Ishikawa (cell line): ENCODE measurements around the gene PDE2A.

Source experiments
- CEBPB ChIP-seq: IDR thresholded peaks from 2 replicates; pipeline ENCODE4 v1.6.1; 2012
- CREB1 ChIP-seq: IDR thresholded peaks from 2 replicates; pipeline ENCODE4 v1.6.1; 2012; ENCODE audit warnings: low read depth
- EGR1 ChIP-seq: IDR thresholded peaks from 2 replicates; pipeline ENCODE4 v1.6.1; 2012
- EP300 ChIP-seq: IDR thresholded peaks from 2 replicates; pipeline ENCODE4 v1.6.1; 2012; ENCODE audit warnings: borderline replicate concordance
- FOXM1 ChIP-seq: IDR thresholded peaks from 2 replicates; pipeline ENCODE4 v1.6.1; 2012; ENCODE audit warnings: low read depth, borderline replicate concordance
- NFIC ChIP-seq: IDR thresholded peaks from 2 replicates; pipeline ENCODE4 v1.6.1; 2012
- RAD21 ChIP-seq: IDR thresholded peaks from 2 replicates; pipeline ENCODE4 v1.6.1; 2012; ENCODE audit warnings: low read depth
- TAF1 ChIP-seq: IDR thresholded peaks from 2 replicates; pipeline ENCODE4 v1.6.1; 2012; ENCODE audit warnings: low read depth, mild to moderate bottlenecking
- TCF12 ChIP-seq: IDR thresholded peaks from 2 replicates; pipeline ENCODE4 v1.6.1; 2012; ENCODE audit warnings: low read depth
- TEAD4 ChIP-seq: IDR thresholded peaks from 2 replicates; pipeline ENCODE4 v1.6.1; 2012
- YY1 ChIP-seq: IDR thresholded peaks from 2 replicates; pipeline ENCODE4 v1.6.1; 2012; ENCODE audit warnings: low read depth
- ZBTB7A ChIP-seq: IDR thresholded peaks from 2 replicates; pipeline ENCODE4 v1.6.1; 2012; ENCODE audit warnings: low read depth
- TF ChIP-seq, protein P1 (sequence below): IDR thresholded peaks from 2 replicates; pipeline ENCODE4 v1.6.1; 2012
- TF ChIP-seq, protein P2 (sequence below): IDR thresholded peaks from 2 replicates; pipeline ENCODE4 v1.6.1; 2012; ENCODE audit warnings: low read depth, mild to moderate bottlenecking
- TF ChIP-seq, protein P3 (sequence below): IDR thresholded peaks from 2 replicates; pipeline ENCODE4 v1.6.1; 2012

Gene PDE2A

DNA sequence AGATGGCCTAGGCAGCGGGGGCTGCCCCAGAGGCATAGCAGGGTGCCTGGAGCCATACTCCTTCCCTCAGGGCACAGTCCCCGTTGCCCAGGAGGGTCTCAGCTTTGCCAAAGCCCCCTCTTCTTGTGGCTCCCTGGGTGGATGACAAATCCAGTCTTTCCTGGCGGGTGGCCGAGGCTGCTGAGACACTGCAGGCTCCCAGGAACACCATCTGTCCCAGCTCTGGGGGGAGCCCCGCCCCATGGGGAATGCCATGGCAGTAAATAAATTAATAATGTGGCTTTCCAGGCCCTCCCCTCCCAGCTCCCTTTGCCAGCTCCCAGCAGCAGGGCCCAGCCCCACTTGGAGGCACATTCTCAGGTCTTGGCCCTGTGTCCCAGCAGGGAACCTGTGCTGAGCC, 45.0 kb downstream of the PDE2A start:
- no peak for TF ChIP-seq ZBTB7A
- TF ChIP-seq, protein P1, sequence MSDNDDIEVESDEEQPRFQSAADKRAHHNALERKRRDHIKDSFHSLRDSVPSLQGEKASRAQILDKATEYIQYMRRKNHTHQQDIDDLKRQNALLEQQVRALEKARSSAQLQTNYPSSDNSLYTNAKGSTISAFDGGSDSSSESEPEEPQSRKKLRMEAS = no peak
- no peak for TF ChIP-seq YY1
- no peak for TF ChIP-seq NFIC
- TF ChIP-seq EP300 = no peak
- TF ChIP-seq, protein P2, sequence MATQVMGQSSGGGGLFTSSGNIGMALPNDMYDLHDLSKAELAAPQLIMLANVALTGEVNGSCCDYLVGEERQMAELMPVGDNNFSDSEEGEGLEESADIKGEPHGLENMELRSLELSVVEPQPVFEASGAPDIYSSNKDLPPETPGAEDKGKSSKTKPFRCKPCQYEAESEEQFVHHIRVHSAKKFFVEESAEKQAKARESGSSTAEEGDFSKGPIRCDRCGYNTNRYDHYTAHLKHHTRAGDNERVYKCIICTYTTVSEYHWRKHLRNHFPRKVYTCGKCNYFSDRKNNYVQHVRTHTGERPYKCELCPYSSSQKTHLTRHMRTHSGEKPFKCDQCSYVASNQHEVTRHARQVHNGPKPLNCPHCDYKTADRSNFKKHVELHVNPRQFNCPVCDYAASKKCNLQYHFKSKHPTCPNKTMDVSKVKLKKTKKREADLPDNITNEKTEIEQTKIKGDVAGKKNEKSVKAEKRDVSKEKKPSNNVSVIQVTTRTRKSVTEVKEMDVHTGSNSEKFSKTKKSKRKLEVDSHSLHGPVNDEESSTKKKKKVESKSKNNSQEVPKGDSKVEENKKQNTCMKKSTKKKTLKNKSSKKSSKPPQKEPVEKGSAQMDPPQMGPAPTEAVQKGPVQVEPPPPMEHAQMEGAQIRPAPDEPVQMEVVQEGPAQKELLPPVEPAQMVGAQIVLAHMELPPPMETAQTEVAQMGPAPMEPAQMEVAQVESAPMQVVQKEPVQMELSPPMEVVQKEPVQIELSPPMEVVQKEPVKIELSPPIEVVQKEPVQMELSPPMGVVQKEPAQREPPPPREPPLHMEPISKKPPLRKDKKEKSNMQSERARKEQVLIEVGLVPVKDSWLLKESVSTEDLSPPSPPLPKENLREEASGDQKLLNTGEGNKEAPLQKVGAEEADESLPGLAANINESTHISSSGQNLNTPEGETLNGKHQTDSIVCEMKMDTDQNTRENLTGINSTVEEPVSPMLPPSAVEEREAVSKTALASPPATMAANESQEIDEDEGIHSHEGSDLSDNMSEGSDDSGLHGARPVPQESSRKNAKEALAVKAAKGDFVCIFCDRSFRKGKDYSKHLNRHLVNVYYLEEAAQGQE = no peak
- TF ChIP-seq TAF1 = no peak
- TF ChIP-seq CREB1 = no peak
- no peak for TF ChIP-seq CEBPB
- no peak for TF ChIP-seq TCF12
- no peak for TF ChIP-seq EGR1
- TF ChIP-seq FOXM1 = no peak
- TF ChIP-seq, protein P3, sequence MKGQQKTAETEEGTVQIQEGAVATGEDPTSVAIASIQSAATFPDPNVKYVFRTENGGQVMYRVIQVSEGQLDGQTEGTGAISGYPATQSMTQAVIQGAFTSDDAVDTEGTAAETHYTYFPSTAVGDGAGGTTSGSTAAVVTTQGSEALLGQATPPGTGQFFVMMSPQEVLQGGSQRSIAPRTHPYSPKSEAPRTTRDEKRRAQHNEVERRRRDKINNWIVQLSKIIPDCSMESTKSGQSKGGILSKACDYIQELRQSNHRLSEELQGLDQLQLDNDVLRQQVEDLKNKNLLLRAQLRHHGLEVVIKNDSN = no peak

DNA sequence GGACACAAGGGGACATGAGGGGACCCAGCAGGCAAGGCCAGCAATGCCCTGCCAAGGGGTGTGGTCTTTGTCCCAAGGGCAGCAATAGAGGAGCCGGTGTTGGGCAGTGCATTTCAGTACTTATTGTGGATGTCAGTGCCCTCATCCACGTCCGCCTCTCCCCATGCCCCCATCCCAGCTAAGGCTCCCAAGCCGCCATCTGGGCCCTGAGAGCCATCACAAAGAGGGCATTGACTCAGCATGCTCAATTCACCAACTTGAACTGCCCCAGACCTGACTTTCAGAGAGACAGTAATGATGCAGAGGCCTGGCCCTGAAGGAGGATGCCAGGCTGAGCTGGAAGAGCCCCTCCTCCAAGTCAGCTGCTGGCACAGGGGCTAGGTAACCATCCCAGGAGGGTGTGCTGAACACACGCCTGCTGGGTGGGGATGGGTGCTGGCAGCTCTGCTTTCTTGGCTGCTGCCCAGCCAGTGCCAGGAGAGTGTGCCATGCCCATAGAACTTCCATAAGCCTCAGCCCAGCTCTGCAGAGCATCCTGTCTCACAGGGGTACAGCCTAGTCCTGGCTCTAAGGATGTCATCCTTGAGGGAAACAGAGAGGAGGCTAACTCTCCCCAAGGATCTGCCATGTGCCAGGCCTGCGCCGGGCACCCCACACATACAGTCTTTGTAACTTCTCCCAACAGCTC, 46.5 kb downstream of the PDE2A start:
- TF ChIP-seq CEBPB (no peak), CREB1 (no peak), EP300 (no peak), TEAD4 (no peak), FOXM1 (no peak), ZBTB7A (no peak), NFIC (no peak), EGR1 (no peak), YY1 (no peak), RAD21 (no peak), TCF12 (no peak), TAF1 (no peak)
- TF ChIP-seq, protein P3 = no peak
- TF ChIP-seq, protein P2 = no peak
- TF ChIP-seq, protein P1 = no peak

DNA sequence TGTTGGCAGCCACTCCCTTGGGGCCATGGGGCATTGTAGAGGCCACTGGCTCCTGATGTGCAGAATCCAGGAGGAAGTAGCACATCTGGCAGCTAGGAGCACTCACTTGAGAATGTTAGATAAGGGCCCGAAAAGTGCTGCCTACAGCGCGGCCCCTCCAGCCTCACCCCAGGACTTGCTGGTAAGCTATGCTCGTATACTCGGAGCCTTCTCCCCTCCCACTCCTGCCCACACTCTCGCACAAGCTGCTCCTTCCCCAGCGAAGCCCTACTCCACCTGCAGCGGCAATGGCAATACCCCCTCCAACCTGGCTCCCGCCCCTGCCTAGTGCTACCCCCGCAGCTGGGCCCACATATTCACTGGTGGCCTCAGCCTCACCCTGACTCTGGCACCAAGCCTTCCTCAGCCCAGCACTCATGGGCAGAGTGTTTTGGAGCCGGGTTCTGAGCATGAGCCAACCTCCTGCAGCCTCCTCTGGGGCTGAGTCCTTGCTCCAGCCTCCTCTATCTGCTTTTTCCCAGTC, 47.7 kb downstream of the PDE2A start:
- TF ChIP-seq YY1 (no peak), TEAD4 (no peak), FOXM1 (no peak), NFIC (no peak), TAF1 (no peak), ZBTB7A (no peak), RAD21 (no peak)
- TF ChIP-seq, protein P1 = no peak
- TF ChIP-seq, protein P2 = no peak

DNA sequence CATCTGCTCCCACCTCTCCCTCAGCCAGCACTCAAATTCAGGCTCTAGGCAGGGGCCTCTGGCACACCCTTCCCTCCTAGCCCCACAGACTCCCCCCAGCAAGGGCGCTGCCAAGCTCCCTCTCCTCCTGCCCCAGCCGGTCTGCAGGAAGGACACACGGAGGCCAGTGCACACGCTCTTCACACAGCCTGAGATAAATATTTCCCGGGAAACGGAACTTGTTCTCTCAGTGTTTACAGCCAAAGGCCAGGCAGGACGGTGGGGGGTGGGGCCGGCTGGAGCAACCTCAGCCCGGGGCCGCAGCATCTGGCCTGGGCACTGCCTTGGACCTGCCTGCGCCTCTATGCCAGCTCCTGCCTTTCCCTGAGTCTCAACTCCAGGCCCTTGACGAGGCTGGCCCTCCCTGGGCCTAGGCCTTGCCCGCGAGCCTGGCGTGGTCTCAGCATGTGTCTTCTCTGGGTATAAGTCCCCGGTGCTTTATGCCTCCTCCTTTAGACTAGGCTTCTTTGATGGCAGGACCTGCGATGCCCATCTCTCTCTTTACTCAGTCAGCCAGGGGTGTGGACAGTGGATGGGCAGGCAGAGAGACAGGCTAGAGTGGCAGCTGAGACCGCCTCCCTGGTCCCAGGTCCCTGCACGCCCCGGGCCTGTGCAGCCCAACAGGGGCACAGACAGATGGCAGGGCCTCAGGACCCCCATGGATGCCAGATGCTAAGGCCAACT, 48.4 kb downstream of the PDE2A start:
- TF ChIP-seq EGR1 = no peak
- TF ChIP-seq, protein P3 = no peak
- no peak for TF ChIP-seq TEAD4
- no peak for TF ChIP-seq ZBTB7A
- no peak for TF ChIP-seq YY1
- TF ChIP-seq, protein P1 = no peak
- no peak for TF ChIP-seq RAD21
- no peak for TF ChIP-seq CEBPB
- TF ChIP-seq, protein P2 = no peak
- no peak for TF ChIP-seq NFIC
- TF ChIP-seq TAF1 = no peak
- no peak for TF ChIP-seq EP300
- TF ChIP-seq CREB1 = no peak
- no peak for TF ChIP-seq TCF12
